Type B pancreatic cell (in vitro differentiated cells): ENCODE measurements around the gene OIT3. TPM values are rescaled to one million over a fixed set of nuclear protein-coding genes. Genes with fewer than 3 reads are reported as not detected.

Source experiments
- DNase-seq: peaks from one replicate; pipeline ENCODE4 v3.0.0; 2021; ENCODE audit warnings: mixed read lengths; ENCODE audit not compliant: unreplicated experiment; ENCODE audit errors: extremely low spot score
- H3K27ac Mint-ChIP-seq: 2 replicates; pipeline ENCODE4 v1.8.0; 2021; ENCODE audit warnings: mild to moderate bottlenecking, mixed read lengths
- H3K27me3 Mint-ChIP-seq: 2 replicates; pipeline ENCODE4 v1.8.0; 2021; ENCODE audit warnings: mixed read lengths
- H3K36me3 Mint-ChIP-seq: 2 replicates; pipeline ENCODE4 v1.8.0; 2021; ENCODE audit warnings: mixed read lengths
- H3K4me1 Mint-ChIP-seq: one replicate; pipeline ENCODE4 v1.8.0; 2021; ENCODE audit warnings: mixed read lengths; ENCODE audit not compliant: unreplicated experiment
- H3K4me3 Mint-ChIP-seq: 2 replicates; pipeline ENCODE4 v1.8.0; 2021; ENCODE audit warnings: mild to moderate bottlenecking, mixed read lengths
- H3K9me3 Mint-ChIP-seq: 2 replicates; pipeline ENCODE4 v1.8.0; 2021; ENCODE audit warnings: mixed read lengths
- CTCF ChIP-seq: fragments of 200-600 bp; sonication (generic); conservative IDR thresholded peaks from 2 replicates; pipeline ENCODE4 v1.5.0; 2021; ENCODE audit warnings: antibody characterized with exemption, mild to moderate bottlenecking
- total RNA-seq: library from RNA; stranded (reverse); gene quantifications from 2 replicates; pipeline ENCODE4 v1.2.1, GENCODE V29; 2021; ENCODE audit warnings: low replicate concordance

Gene OIT3
- total RNA-seq, 1 donor from 2014 or later = not detected

- no peak for DNase-seq
- H3K36me3 Mint-ChIP-seq = peaks cover 6% of the 10 kb centered on the region
- no peaks in the 10 kb centered on the region for H3K4me1 Mint-ChIP-seq
- H3K27ac Mint-ChIP-seq = no peak overlapping the region
- TF ChIP-seq CTCF = no peak
- no peak overlapping the region for H3K4me3 Mint-ChIP-seq
- no peaks in the 10 kb centered on the region for H3K27me3 Mint-ChIP-seq
- peaks cover 6% of the 10 kb centered on the region for H3K9me3 Mint-ChIP-seq
These were observed 41.0 kb upstream of the OIT3 start for GRCh38 chr10:72852508-72852907.

GRCh38 chr10:72855129-72855528 is 38.4 kb upstream of the OIT3 start:
- no peak for TF ChIP-seq CTCF
- no peak overlapping the region for H3K27ac Mint-ChIP-seq
- H3K36me3 Mint-ChIP-seq = peaks cover 11% of the 10 kb centered on the region

GRCh38 chr10:72855790-72856189 is 37.7 kb upstream of the OIT3 start:
- no peak for DNase-seq
- TF ChIP-seq CTCF = no peak
- Mint-ChIP-seq H3K4me3 (no peak overlapping the region), H3K27me3 (no peaks in the 10 kb centered on the region), H3K9me3 (peaks cover 6% of the 10 kb centered on the region), H3K4me1 (no peaks in the 10 kb centered on the region), H3K27ac (no peak overlapping the region), H3K36me3 (peaks cover 15% of the 10 kb centered on the region)

More at GRCh38 chr10:72855129-72855528, 38.4 kb upstream of the OIT3 start:
- Mint-ChIP-seq H3K27me3 (no peaks in the 10 kb centered on the region), H3K4me3 (no peak overlapping the region), H3K4me1 (no peaks in the 10 kb centered on the region), H3K9me3 (peaks cover 6% of the 10 kb centered on the region)
- no peak for DNase-seq

GRCh38 chr10:72858067-72858466 is 35.5 kb upstream of the OIT3 start:
- no peak for TF ChIP-seq CTCF
- Mint-ChIP-seq H3K4me3 (no peak overlapping the region), H3K36me3 (peaks cover 12% of the 10 kb centered on the region), H3K4me1 (no peaks in the 10 kb centered on the region), H3K27me3 (no peaks in the 10 kb centered on the region), H3K9me3 (no peaks in the 10 kb centered on the region), H3K27ac (no peak overlapping the region)
- DNase-seq = no peak

- no peak for TF ChIP-seq CTCF
- no peak overlapping the region for H3K27ac Mint-ChIP-seq
These were observed 30.6 kb upstream of the OIT3 start for GRCh38 chr10:72862957-72863356.

More at GRCh38 chr10:72862957-72863356, 30.6 kb upstream of the OIT3 start:
- H3K36me3 Mint-ChIP-seq = peaks cover 14% of the 10 kb centered on the region
- no peak for DNase-seq
- no peaks in the 10 kb centered on the region for H3K9me3 Mint-ChIP-seq
- H3K4me1 Mint-ChIP-seq = no peaks in the 10 kb centered on the region
- no peaks in the 10 kb centered on the region for H3K27me3 Mint-ChIP-seq
- H3K4me3 Mint-ChIP-seq = no peak overlapping the region
